ENCODE results near the gene KIRREL3. TPM values are rescaled to one million over a fixed set of nuclear protein-coding genes. Genes with fewer than 3 reads are reported as not detected.

KIRREL3 gene
- polyA plus RNA-seq, 1 of the 3 experiments (the other 2 are of a cell fraction): 3.7 TPM

DNA sequence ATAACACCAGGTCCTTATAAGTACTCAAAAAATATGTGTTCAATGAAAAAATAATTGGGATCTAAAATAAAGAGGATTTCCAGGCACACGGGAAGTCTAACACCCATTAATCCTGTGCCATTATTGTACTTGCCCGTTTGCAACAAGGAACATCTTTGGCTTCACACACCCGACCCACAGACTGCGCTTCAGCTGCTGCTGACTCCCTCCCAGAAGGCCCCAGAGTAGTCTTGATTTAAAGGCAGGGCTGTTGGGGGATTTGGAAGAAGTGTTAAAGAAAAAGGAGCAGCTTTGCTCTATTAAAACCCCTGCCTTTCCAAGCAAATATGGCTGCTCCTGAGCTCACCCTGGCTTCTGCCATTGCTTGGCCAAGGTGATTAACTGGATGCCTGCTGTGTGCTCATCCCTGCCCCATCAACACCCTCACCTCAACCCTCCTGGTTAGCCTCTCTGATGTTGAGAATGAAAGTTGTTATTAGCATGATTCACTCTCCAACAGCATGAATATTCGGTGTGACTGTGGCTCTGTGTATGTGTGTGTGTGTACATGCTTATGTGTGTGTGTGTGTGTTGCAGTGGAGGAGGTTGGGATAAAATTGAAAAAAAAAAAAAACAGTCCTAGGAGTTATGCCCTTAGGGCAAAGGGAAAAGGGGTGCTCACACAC lies 76.1 kb downstream of the KIRREL3 start:
- peaks cover 0 to 15% of the 10 kb centered on the region in 2 experiments; a peak in 1 of 4 replicates for H3K4me1 ChIP-seq (ENCODE audit: control insufficient read depth in 1 of 2, insufficient read depth in 2 of 2, low read depth in 1 of 2, low read length in 1 of 2)
- ChIA-PET CTCF (no interaction called here), POLR2A (no interaction called here)
- H3K79me2 ChIP-seq (ENCODE audit: insufficient read depth): peaks cover 3% of the 10 kb centered on the region; the same call in 1 of the 2 replicates
- no peaks in the 10 kb centered on the region for H3K9me2 ChIP-seq
- no peak for DNase-seq
- no peaks in the 10 kb centered on the region for H3K36me3 ChIP-seq (replicated peaks in 1 of 2; ENCODE audit: control insufficient read depth in 1 of 2, insufficient read depth in 2 of 2, low read length in 1 of 2)
- 93% methylated on average over 5 of the region's 5 CpGs for WGBS (ENCODE audit: low lambda C conversion rate)
- H3K9ac ChIP-seq: no peak overlapping the region
- H4K20me1 ChIP-seq (ENCODE audit: insufficient read depth): no peaks in the 10 kb centered on the region
- H3K27me3 ChIP-seq (ENCODE audit: insufficient read depth): no peaks in the 10 kb centered on the region
- H3K27ac ChIP-seq (ENCODE audit: low read depth in 2 of 2, low read length in 1 of 2): no peak overlapping the region
- H3K4me3 ChIP-seq (ENCODE audit: low read depth in 2 of 2, low read length in 1 of 2): no peak overlapping the region
- H2AFZ ChIP-seq (ENCODE audit: low read depth): no peak overlapping the region
- peaks cover 5% of the 10 kb centered on the region for H3F3A ChIP-seq (replicated peaks; ENCODE audit: insufficient read depth)
- TF ChIP-seq YY1 (IDR thresholded peaks at IDR 0.05; ENCODE audit: low read depth): no peak
- no peak for TF ChIP-seq TCF12 (IDR thresholded peaks at IDR 0.05)
- no peak for TF ChIP-seq RAD21 (IDR thresholded peaks at IDR 0.05; ENCODE audit: low read length)
- TF ChIP-seq FOXJ3 (CRISPR knock-in tag; IDR thresholded peaks at IDR 0.05): no peak
- TF ChIP-seq, protein P1, sequence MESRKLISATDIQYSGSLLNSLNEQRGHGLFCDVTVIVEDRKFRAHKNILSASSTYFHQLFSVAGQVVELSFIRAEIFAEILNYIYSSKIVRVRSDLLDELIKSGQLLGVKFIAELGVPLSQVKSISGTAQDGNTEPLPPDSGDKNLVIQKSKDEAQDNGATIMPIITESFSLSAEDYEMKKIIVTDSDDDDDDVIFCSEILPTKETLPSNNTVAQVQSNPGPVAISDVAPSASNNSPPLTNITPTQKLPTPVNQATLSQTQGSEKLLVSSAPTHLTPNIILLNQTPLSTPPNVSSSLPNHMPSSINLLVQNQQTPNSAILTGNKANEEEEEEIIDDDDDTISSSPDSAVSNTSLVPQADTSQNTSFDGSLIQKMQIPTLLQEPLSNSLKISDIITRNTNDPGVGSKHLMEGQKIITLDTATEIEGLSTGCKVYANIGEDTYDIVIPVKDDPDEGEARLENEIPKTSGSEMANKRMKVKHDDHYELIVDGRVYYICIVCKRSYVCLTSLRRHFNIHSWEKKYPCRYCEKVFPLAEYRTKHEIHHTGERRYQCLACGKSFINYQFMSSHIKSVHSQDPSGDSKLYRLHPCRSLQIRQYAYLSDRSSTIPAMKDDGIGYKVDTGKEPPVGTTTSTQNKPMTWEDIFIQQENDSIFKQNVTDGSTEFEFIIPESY (IDR thresholded peaks at IDR 0.05; ENCODE audit: borderline replicate concordance, low read depth): no peak
- TF ChIP-seq POLR2AphosphoS5 (IDR thresholded peaks at IDR 0.05; ENCODE audit: low read depth, low read length): no peak
- no peak for TF ChIP-seq RCOR1 (IDR thresholded peaks at IDR 0.05; ENCODE audit: low read length)
- TF ChIP-seq RXRA (IDR thresholded peaks at IDR 0.05; ENCODE audit: borderline replicate concordance, low read depth): no peak
- no peak for TF ChIP-seq SMC3 (IDR thresholded peaks at IDR 0.05; ENCODE audit: low read depth, low read length)
- no peak for TF ChIP-seq GABPA (IDR thresholded peaks at IDR 0.05; ENCODE audit: low read depth)
- no peak for TF ChIP-seq RFX5 (IDR thresholded peaks at IDR 0.05; ENCODE audit: low read length)
- TF ChIP-seq FOSL2 (IDR thresholded peaks at IDR 0.05; ENCODE audit: borderline replicate concordance, low read depth): no peak
- TF ChIP-seq MXI1 (IDR thresholded peaks at IDR 0.05; ENCODE audit: low read depth, low read length): no peak
- no peak for TF ChIP-seq SIN3A (IDR thresholded peaks at IDR 0.05; ENCODE audit: borderline replicate concordance, low read depth, low read length)
- TF ChIP-seq NFIC (IDR thresholded peaks at IDR 0.05; ENCODE audit: borderline replicate concordance): no peak
- no peak for TF ChIP-seq PBX3 (IDR thresholded peaks at IDR 0.05)
- TF ChIP-seq NRF1 (IDR thresholded peaks at IDR 0.05; ENCODE audit: low read depth, low read length): no peak
- TF ChIP-seq, protein P2, sequence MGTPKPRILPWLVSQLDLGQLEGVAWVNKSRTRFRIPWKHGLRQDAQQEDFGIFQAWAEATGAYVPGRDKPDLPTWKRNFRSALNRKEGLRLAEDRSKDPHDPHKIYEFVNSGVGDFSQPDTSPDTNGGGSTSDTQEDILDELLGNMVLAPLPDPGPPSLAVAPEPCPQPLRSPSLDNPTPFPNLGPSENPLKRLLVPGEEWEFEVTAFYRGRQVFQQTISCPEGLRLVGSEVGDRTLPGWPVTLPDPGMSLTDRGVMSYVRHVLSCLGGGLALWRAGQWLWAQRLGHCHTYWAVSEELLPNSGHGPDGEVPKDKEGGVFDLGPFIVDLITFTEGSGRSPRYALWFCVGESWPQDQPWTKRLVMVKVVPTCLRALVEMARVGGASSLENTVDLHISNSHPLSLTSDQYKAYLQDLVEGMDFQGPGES (IDR thresholded peaks at IDR 0.05; ENCODE audit: low read depth, low read length): no peak
- TF ChIP-seq, protein P3, sequence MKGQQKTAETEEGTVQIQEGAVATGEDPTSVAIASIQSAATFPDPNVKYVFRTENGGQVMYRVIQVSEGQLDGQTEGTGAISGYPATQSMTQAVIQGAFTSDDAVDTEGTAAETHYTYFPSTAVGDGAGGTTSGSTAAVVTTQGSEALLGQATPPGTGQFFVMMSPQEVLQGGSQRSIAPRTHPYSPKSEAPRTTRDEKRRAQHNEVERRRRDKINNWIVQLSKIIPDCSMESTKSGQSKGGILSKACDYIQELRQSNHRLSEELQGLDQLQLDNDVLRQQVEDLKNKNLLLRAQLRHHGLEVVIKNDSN (IDR thresholded peaks at IDR 0.05; ENCODE audit: borderline replicate concordance, low read depth): no peak
- H3K9me3 ChIP-seq: no peaks in the 10 kb centered on the region
- no peak overlapping the region for H3K4me2 ChIP-seq

Data from SK-N-SH (cell line).